ENCODE data around the gene SCOC. TPM values are rescaled to one million over a fixed set of nuclear protein-coding genes. Genes with fewer than 3 reads are reported as not detected.

Gene SCOC
- total RNA-seq, 4 donors from 2014 or later = 22.7 to 34.4 (median 26.8) TPM

Other genes starting within 250 kb of the SCOC start
- 10 to 100 TPM; 21.2 to 28.4 (median 22.1) TPM for gene MAML3, start 219.5 kb upstream of the SCOC start, total RNA-seq
- under 1 TPM; 0.08 to 0.94 (median 0.37) TPM for gene CLGN, start 54.0 kb downstream of the SCOC start, total RNA-seq
- not detected for gene MGAT4D, start 124.6 kb downstream of the SCOC start, total RNA-seq
- 10 to 100 TPM in 3 of 4 donors, 1 to 10 TPM in 1; 8.3 to 19.9 (median 13.6) TPM for gene ELMOD2, start 150.5 kb downstream of the SCOC start, total RNA-seq
- not detected for gene UCP1, start 195.3 kb downstream of the SCOC start, total RNA-seq

Data from lower leg skin (tissue), 4 donors.